ENCODE data around the gene BAIAP2. TPM values are rescaled to one million over a fixed set of nuclear protein-coding genes. Genes with fewer than 3 reads are reported as not detected.

The BAIAP2 gene
- total and polyA plus RNA-seq, 2 donors (not counting 3 experiments of a cell fraction or from before 2014, with no cell fraction given), result 12.3 to 18.6 TPM

DNA sequence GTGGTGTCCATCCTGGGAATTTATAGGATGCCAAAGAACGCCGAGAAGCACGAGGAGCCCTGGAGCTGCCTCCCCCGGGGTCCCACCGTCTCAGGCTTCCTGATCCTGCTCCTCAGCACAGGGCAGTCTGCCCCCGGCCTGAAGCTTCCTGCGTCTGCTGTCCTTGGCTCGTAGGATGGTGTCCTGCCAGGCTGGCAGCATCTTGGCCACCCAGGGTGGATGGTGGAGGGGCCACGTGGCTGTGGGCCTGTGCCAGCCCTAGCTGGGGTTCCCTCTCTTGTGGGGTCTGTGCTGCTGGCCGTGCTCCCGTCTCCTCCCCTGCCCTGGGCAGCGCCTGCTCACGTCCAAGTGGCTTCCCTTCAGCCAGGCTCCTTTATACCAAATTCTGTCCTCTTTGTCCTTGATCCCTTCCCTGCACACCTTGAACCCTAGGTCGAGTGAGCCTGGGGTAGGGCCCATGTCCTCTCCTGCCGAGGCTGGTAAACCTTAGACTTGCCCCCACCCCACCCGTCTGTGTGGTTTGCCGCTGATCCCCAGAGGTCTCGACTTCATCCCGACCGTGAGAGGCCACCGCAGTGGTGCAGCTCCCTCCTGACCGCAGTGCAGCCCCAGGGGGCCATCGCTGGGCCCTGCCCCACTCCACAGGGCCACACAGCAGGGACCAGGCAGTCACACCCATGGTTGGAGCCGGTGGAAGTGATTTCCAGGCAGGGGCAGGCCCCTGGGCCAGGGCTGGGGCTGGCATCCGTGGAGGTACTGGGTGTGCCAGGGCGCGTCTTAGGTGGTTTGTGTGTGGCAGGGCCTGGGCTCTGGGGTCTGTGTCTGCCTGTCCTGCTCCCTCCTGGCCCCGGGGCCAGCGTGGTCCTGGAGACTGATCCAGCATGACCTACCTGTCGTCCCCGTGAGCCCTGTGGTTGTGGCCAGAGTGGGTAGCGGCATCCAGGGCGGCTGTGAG, 46.5 kb downstream of the BAIAP2 start:
- Histone ChIP-seq H3K9me3 (replicated peaks; ENCODE audit: control insufficient read depth, insufficient read depth, low read length) (no peaks in the 10 kb centered on the region), H3K9me1 (replicated peaks; ENCODE audit: control insufficient read depth, extremely low read depth, insufficient read depth, low read length) (no peaks in the 10 kb centered on the region), H4K20me1 (replicated peaks; ENCODE audit: control insufficient read depth, extremely low read depth, insufficient read depth, low read length) (no peaks in the 10 kb centered on the region), H3K36me3 (ENCODE audit: control insufficient read depth in 2 of 2, extremely low read depth in 1 of 2, insufficient read depth in 2 of 2, low read length in 2 of 2) (no peaks in the 10 kb centered on the region), H3K27ac (ENCODE audit: insufficient read depth, low read depth, low read length) (no peak overlapping the region), H3K79me2 (ENCODE audit: control insufficient read depth, insufficient read depth, low read length) (no peaks in the 10 kb centered on the region), H3K9ac (replicated peaks; ENCODE audit: extremely low read depth, insufficient read depth, low read length) (no peak overlapping the region), H3K4me3 (replicated peaks in 1 of 3; ENCODE audit: insufficient read depth in 1 of 3, low read depth in 1 of 3, low read length in 3 of 3) (no peak overlapping the region), H3K27me3 (ENCODE audit: control insufficient read depth in 2 of 2, insufficient read depth in 2 of 2, low read length in 2 of 2) (no peaks in the 10 kb centered on the region), H3K4me1 (ENCODE audit: control insufficient read depth, extremely low read depth, insufficient read depth, low read length) (no peaks in the 10 kb centered on the region), H3K4me2 (ENCODE audit: insufficient read depth, low read length) (no peak overlapping the region), H2AFZ (ENCODE audit: low read depth, low read length) (no peak overlapping the region)
- intact Hi-C loops (cut with micrococcal nuclease), result no loop called here
- TF ChIP-seq POLR2AphosphoS5 (IDR thresholded peaks at IDR 0.05; ENCODE audit: insufficient read depth, low read depth, low read length) (no peak), MYC (IDR thresholded peaks at IDR 0.05; ENCODE audit: low read depth, low read length) (no peak), POLR2A (IDR thresholded peaks at IDR 0.05; ENCODE audit: low read depth, low read length) (no peak), GATA2 (IDR thresholded peaks at IDR 0.05; ENCODE audit: insufficient read depth, insufficient read length, low read depth, low read length) (no peak), JUN (IDR thresholded peaks at IDR 0.05; ENCODE audit: borderline replicate concordance, insufficient read depth, insufficient read length, low read depth) (no peak), EZH2 (IDR thresholded peaks at IDR 0.05; ENCODE audit: borderline replicate concordance, low read depth, low read length, severe bottlenecking) (no peak), FOS (IDR thresholded peaks at IDR 0.05; ENCODE audit: borderline replicate concordance, insufficient read depth, low read length) (no peak)
- TF ChIP-seq, protein P1, sequence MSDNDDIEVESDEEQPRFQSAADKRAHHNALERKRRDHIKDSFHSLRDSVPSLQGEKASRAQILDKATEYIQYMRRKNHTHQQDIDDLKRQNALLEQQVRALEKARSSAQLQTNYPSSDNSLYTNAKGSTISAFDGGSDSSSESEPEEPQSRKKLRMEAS (IDR thresholded peaks at IDR 0.05; ENCODE audit: insufficient read depth, insufficient read length), result no peak
- TF ChIP-seq, protein P2, sequence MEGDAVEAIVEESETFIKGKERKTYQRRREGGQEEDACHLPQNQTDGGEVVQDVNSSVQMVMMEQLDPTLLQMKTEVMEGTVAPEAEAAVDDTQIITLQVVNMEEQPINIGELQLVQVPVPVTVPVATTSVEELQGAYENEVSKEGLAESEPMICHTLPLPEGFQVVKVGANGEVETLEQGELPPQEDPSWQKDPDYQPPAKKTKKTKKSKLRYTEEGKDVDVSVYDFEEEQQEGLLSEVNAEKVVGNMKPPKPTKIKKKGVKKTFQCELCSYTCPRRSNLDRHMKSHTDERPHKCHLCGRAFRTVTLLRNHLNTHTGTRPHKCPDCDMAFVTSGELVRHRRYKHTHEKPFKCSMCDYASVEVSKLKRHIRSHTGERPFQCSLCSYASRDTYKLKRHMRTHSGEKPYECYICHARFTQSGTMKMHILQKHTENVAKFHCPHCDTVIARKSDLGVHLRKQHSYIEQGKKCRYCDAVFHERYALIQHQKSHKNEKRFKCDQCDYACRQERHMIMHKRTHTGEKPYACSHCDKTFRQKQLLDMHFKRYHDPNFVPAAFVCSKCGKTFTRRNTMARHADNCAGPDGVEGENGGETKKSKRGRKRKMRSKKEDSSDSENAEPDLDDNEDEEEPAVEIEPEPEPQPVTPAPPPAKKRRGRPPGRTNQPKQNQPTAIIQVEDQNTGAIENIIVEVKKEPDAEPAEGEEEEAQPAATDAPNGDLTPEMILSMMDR (IDR thresholded peaks at IDR 0.05; ENCODE audit: extremely low read depth in 1 of 2, insufficient read depth in 1 of 2, low read depth in 1 of 2, low read length in 2 of 2), result no peak
- no peak for DNase-seq (ENCODE audit: low read depth, low spot score)
- FAIRE-seq, result no peak
- dilution Hi-C loops (cut with MboI; ENCODE audit: extremely low pct_ligation_motif_present, low sequenced_read_pairs), result no loop called here
- BruUV-seq (replicated peaks), result no TSS peak
- ChIA-PET CTCF (interaction anchor here (1.6 kb wide), 1 partner anchor 16 kb away, joined by 5 read pairs; no protein-coding TSS in a partner anchor), POLR2A (no interaction called here)

All from endothelial cell of umbilical vein (primary cell).